WTC11 (cell line): ENCODE data around the gene SH3TC1. TPM values are rescaled to one million over a fixed set of nuclear protein-coding genes. Genes with fewer than 3 reads are reported as not detected.

Source experiments
- ATAC-seq: fragments of 200-7000 bp; cut with Tn5 transposase; 2 replicates; pipeline ENCODE4 v1.10.0; 2021; ENCODE audit warnings: mild to moderate bottlenecking, moderate library complexity
- CTCF ChIA-PET: fragments of 300-600 bp; sonication (Branson Sonifier 250); formaldehyde crosslinking; loops from one replicate; lab custom pipeline; 2021; ENCODE audit warnings: antibody characterized with exemption; lab: Charles Lee
- POLR2A ChIA-PET: fragments of 350-600 bp; sonication (Branson Sonifier 250); formaldehyde crosslinking; loops from one replicate; lab custom pipeline; 2021; ENCODE audit warnings: antibody characterized with exemption; lab: Charles Lee
- DNase-seq: peaks from one replicate; pipeline ENCODE4 v3.0.0; 2021; ENCODE audit warnings: low spot score
- H3K27ac Mint-ChIP-seq: 2 replicates; pipeline ENCODE4 v1.8.0; 2021; ENCODE audit warnings: mixed read lengths
- H3K27me3 Mint-ChIP-seq: 2 replicates; pipeline ENCODE4 v1.8.0; 2021; ENCODE audit warnings: low read depth, mild to moderate bottlenecking, moderate library complexity, mixed read lengths
- H3K36me3 Mint-ChIP-seq: 2 replicates; pipeline ENCODE4 v1.8.0; 2021; ENCODE audit warnings: mixed read lengths
- H3K4me1 Mint-ChIP-seq: 2 replicates; pipeline ENCODE4 v1.8.0; 2022; ENCODE audit warnings: mixed read lengths
- H3K4me3 Mint-ChIP-seq: 2 replicates; pipeline ENCODE4 v1.8.0; 2021; ENCODE audit warnings: mild to moderate bottlenecking, moderate library complexity, mixed read lengths
- H3K9me3 Mint-ChIP-seq: 2 replicates; pipeline ENCODE4 v1.8.0; 2021; ENCODE audit warnings: mixed read lengths
- CREM ChIP-seq: sonication (generic); formaldehyde crosslinking; IDR thresholded peaks from 2 replicates; pipeline ENCODE4 v1.8.1; 2022; ENCODE audit warnings: mild to moderate bottlenecking, missing genetic modification reagents, moderate library complexity
- EMX1 ChIP-seq: fragments of 250-450 bp; sonication (Bioruptor Pico); IDR thresholded peaks from 2 replicates; pipeline ENCODE4 v1.8.0; 2021; ENCODE audit warnings: mild to moderate bottlenecking
- GABPB1 ChIP-seq: sonication (generic); formaldehyde crosslinking; IDR thresholded peaks from 2 replicates; pipeline ENCODE4 v1.8.1; 2023; ENCODE audit warnings: mild to moderate bottlenecking, missing genetic modification reagents
- GRHL2 ChIP-seq: fragments of 250-450 bp; sonication (Bioruptor Pico); IDR thresholded peaks from 2 replicates; pipeline ENCODE4 v1.8.0; 2022; ENCODE audit warnings: mild to moderate bottlenecking, moderate library complexity; ENCODE audit not compliant: insufficient replicate concordance, severe bottlenecking
- NFATC4 ChIP-seq: fragments of 250-450 bp; sonication (Bioruptor Pico); IDR thresholded peaks from 2 replicates; pipeline ENCODE4 v1.9.0; 2021; ENCODE audit warnings: mild to moderate bottlenecking
- NFE2L1 ChIP-seq: sonication (generic); formaldehyde crosslinking; IDR thresholded peaks from 2 replicates; pipeline ENCODE4 v1.8.1; 2023; ENCODE audit warnings: missing genetic modification reagents
- NFYB ChIP-seq: sonication (generic); formaldehyde crosslinking; conservative IDR thresholded peaks from 2 replicates; pipeline ENCODE4 v1.8.0; 2022; ENCODE audit warnings: low read depth, missing genetic modification reagents
- NR1H2 ChIP-seq: sonication (generic); formaldehyde crosslinking; IDR thresholded peaks from 2 replicates; pipeline ENCODE4 v1.9.0; 2021; ENCODE audit warnings: mild to moderate bottlenecking, moderate library complexity, missing genetic modification reagents
- NR3C1 ChIP-seq: sonication (generic); formaldehyde crosslinking; conservative IDR thresholded peaks from 2 replicates; pipeline ENCODE4 v1.8.1; 2023; ENCODE audit warnings: low read depth, mild to moderate bottlenecking, missing genetic modification reagents
- PRRX2 ChIP-seq: fragments of 250-450 bp; sonication (Bioruptor Pico); IDR thresholded peaks from 2 replicates; pipeline ENCODE4 v1.8.0; 2021; ENCODE audit warnings: mild to moderate bottlenecking
- SMAD3 ChIP-seq: sonication (generic); formaldehyde crosslinking; IDR thresholded peaks from 2 replicates; pipeline ENCODE4 v1.8.0; 2022; ENCODE audit warnings: missing genetic modification reagents, mild to moderate bottlenecking, borderline replicate concordance
- SP1 ChIP-seq: sonication (generic); formaldehyde crosslinking; conservative IDR thresholded peaks from 2 replicates; pipeline ENCODE4 v1.8.1; 2022; ENCODE audit warnings: missing genetic modification reagents
- TP53 ChIP-seq: sonication (generic); formaldehyde crosslinking; IDR thresholded peaks from 2 replicates; pipeline ENCODE4 v1.8.1; 2023; ENCODE audit warnings: mild to moderate bottlenecking, missing genetic modification reagents
- ZNF121 ChIP-seq: sonication (generic); formaldehyde crosslinking; IDR thresholded peaks from 2 replicates; pipeline ENCODE4 v1.8.0; 2023; ENCODE audit warnings: missing genetic modification reagents
- ZNF232 ChIP-seq: sonication (generic); formaldehyde crosslinking; IDR thresholded peaks from 2 replicates; pipeline ENCODE4 v1.8.0; 2022; ENCODE audit warnings: mild to moderate bottlenecking, missing genetic modification reagents
- ZNF396 ChIP-seq: fragments of 250-450 bp; sonication (Bioruptor Pico); IDR thresholded peaks from 2 replicates; pipeline ENCODE4 v1.8.0; 2021; ENCODE audit warnings: mild to moderate bottlenecking, moderate library complexity, borderline replicate concordance
- total RNA-seq: library from RNA; stranded (reverse); gene quantifications from 3 replicates; pipeline ENCODE4 v1.2.3, GENCODE V29; 2021
- TF ChIP-seq, protein P1 (sequence below): sonication (generic); formaldehyde crosslinking; IDR thresholded peaks from 2 replicates; pipeline ENCODE4 v1.8.0; 2023; ENCODE audit warnings: missing genetic modification reagents
- TF ChIP-seq, protein P2 (sequence below): sonication (generic); formaldehyde crosslinking; IDR thresholded peaks from 2 replicates; pipeline ENCODE4 v1.8.0; 2022; ENCODE audit warnings: mild to moderate bottlenecking, missing genetic modification reagents
- TF ChIP-seq, protein P3 (sequence below): sonication (generic); formaldehyde crosslinking; IDR thresholded peaks from 2 replicates; pipeline ENCODE4 v1.8.1; 2023; ENCODE audit warnings: mild to moderate bottlenecking, missing genetic modification reagents, moderate library complexity
- TF ChIP-seq, protein P4 (sequence below): sonication (generic); formaldehyde crosslinking; IDR thresholded peaks from 2 replicates; pipeline ENCODE4 v1.8.1; 2023; ENCODE audit warnings: mild to moderate bottlenecking, missing genetic modification reagents, moderate library complexity
- TF ChIP-seq, protein P5 (sequence below): sonication (generic); formaldehyde crosslinking; IDR thresholded peaks from 2 replicates; pipeline ENCODE4 v1.8.0; 2022; ENCODE audit warnings: mild to moderate bottlenecking, missing genetic modification reagents
- TF ChIP-seq, protein P6 (sequence below): sonication (generic); formaldehyde crosslinking; IDR thresholded peaks from 2 replicates; pipeline ENCODE4 v1.8.1; 2023; ENCODE audit warnings: mild to moderate bottlenecking, missing genetic modification reagents

SH3TC1 gene
- total RNA-seq, 1 experiment from 2014 or later = 0.42 TPM

DNA sequence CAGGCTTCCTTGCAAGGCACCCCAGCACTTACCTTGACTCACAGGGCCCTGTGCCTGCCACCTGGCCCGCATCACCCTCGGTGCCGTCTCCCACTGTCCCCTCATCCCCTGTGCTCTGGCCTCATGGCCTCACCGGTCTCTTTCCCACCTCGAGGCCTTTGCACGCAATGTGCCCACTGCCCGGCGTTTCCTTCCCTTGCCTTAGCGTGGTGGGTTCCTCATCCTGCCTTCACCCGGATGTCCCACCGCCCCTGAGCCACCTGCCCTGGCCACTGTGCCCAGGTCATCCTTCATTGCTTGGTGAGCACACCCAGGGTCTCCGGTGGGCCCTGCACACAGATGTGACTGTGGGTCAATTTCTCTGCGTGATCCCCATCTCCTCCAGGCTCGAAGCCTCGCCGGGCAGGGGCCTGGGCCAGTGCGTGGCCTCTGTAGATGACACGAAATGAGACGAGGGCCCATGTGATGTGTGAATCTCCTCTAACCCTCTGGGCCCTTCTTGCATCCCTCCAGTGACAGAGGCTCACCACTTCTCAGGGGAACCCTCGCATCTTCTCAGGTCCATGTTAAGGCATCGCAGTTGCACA, 75.1 kb downstream of the SH3TC1 start (continued):
- TF ChIP-seq ZNF396 (no peak), NFE2L1 (CRISPR knock-in tag) (no peak), SMAD3 (CRISPR knock-in tag) (no peak), SP1 (CRISPR knock-in tag) (no peak)
- TF ChIP-seq, protein P1, sequence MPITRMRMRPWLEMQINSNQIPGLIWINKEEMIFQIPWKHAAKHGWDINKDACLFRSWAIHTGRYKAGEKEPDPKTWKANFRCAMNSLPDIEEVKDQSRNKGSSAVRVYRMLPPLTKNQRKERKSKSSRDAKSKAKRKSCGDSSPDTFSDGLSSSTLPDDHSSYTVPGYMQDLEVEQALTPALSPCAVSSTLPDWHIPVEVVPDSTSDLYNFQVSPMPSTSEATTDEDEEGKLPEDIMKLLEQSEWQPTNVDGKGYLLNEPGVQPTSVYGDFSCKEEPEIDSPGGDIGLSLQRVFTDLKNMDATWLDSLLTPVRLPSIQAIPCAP (CRISPR knock-in tag) = no peak
- TF ChIP-seq, protein P2, sequence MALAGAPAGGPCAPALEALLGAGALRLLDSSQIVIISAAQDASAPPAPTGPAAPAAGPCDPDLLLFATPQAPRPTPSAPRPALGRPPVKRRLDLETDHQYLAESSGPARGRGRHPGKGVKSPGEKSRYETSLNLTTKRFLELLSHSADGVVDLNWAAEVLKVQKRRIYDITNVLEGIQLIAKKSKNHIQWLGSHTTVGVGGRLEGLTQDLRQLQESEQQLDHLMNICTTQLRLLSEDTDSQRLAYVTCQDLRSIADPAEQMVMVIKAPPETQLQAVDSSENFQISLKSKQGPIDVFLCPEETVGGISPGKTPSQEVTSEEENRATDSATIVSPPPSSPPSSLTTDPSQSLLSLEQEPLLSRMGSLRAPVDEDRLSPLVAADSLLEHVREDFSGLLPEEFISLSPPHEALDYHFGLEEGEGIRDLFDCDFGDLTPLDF (CRISPR knock-in tag) = no peak

DNA sequence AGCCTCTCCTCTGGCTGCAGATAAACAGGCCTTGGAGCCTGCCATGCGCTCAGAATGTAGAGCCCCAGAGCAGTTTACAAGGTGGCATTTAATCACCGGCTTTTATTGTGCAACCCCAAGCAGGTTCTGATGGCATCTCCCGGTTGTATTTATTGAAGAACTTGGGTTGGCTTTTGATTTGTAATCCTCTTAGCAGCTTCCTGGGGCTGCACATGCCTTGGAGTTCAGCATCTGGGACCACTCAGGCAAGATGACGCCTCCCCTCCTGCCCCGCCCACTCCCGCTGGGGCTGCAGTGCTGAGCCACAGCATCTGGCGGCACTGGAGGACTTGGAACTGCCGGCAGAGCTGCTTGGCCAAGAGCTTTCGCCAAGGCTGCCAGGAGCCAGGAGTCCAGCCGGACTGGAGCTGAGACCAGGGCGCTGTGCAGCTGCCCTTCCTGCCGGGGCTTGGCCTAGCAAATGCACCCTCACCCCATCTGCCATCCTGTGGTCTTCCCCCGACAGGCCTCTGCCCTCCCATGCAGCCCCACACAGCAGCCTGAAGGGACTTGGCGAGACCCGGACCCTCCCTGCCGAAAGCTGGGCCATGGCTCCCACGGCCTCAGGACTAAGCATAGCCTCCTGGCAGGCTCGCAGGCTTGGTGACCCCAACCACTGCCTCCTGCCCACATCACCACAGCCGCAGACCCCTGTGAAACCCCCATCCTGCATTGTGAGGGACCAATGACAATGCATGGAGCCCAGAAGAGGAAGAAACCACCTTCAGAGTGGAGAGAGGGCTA, 75.9 kb downstream of the SH3TC1 start:
- Mint-ChIP-seq H3K4me1 (no peaks in the 10 kb centered on the region), H3K27me3 (peaks cover 22% of the 10 kb centered on the region), H3K36me3 (no peaks in the 10 kb centered on the region), H3K27ac (no peak overlapping the region), H3K4me3 (no peak overlapping the region), H3K9me3 (no peaks in the 10 kb centered on the region)
- ATAC-seq = no peak
- DNase-seq = no peak
- ChIA-PET POLR2A (no interaction called here), CTCF (interaction anchor here (0.6 to 0.9 kb wide), 2 partner anchors 154 to 255 kb away, joined by 3 read pairs; no protein-coding TSS in a partner anchor)
- TF ChIP-seq CREM (CRISPR knock-in tag) (no peak), EMX1 (no peak), NFATC4 (CRISPR knock-in tag) (no peak), NFE2L1 (CRISPR knock-in tag) (no peak), NR3C1 (no peak), ZNF121 (CRISPR knock-in tag) (no peak), ZNF232 (no peak), GABPB1 (CRISPR knock-in tag) (no peak), NFYB (CRISPR knock-in tag) (no peak), PRRX2 (no peak), NR1H2 (no peak), GRHL2 (CRISPR knock-in tag) (no peak), SP1 (CRISPR knock-in tag) (no peak), TP53 (no peak)
- TF ChIP-seq, protein P3, sequence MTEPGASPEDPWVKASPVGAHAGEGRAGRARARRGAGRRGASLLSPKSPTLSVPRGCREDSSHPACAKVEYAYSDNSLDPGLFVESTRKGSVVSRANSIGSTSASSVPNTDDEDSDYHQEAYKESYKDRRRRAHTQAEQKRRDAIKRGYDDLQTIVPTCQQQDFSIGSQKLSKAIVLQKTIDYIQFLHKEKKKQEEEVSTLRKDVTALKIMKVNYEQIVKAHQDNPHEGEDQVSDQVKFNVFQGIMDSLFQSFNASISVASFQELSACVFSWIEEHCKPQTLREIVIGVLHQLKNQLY (CRISPR knock-in tag) = no peak
- TF ChIP-seq, protein P4, sequence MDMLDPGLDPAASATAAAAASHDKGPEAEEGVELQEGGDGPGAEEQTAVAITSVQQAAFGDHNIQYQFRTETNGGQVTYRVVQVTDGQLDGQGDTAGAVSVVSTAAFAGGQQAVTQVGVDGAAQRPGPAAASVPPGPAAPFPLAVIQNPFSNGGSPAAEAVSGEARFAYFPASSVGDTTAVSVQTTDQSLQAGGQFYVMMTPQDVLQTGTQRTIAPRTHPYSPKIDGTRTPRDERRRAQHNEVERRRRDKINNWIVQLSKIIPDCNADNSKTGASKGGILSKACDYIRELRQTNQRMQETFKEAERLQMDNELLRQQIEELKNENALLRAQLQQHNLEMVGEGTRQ (CRISPR knock-in tag) = no peak
- TF ChIP-seq, protein P5, sequence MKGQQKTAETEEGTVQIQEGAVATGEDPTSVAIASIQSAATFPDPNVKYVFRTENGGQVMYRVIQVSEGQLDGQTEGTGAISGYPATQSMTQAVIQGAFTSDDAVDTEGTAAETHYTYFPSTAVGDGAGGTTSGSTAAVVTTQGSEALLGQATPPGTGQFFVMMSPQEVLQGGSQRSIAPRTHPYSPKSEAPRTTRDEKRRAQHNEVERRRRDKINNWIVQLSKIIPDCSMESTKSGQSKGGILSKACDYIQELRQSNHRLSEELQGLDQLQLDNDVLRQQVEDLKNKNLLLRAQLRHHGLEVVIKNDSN (CRISPR knock-in tag) = no peak
- TF ChIP-seq, protein P6, sequence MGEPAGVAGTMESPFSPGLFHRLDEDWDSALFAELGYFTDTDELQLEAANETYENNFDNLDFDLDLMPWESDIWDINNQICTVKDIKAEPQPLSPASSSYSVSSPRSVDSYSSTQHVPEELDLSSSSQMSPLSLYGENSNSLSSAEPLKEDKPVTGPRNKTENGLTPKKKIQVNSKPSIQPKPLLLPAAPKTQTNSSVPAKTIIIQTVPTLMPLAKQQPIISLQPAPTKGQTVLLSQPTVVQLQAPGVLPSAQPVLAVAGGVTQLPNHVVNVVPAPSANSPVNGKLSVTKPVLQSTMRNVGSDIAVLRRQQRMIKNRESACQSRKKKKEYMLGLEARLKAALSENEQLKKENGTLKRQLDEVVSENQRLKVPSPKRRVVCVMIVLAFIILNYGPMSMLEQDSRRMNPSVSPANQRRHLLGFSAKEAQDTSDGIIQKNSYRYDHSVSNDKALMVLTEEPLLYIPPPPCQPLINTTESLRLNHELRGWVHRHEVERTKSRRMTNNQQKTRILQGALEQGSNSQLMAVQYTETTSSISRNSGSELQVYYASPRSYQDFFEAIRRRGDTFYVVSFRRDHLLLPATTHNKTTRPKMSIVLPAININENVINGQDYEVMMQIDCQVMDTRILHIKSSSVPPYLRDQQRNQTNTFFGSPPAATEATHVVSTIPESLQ (CRISPR knock-in tag) = no peak
